Stimulated activated CD8-positive, alpha-beta memory T cell treated with anti-CD3 and anti-CD28 coated beads, Interleukin-15, amount 100 ng/mL, for 1 hour (primary cell): ENCODE measurements around the gene SDCCAG8.
"Not testable (repeated sequence)": the region's sequence is repeated elsewhere in the genome, so short reads cannot be mapped to it uniquely, and the experiment has no call there.

Experiments used
- DNase-seq: peaks from one replicate; pipeline ENCODE4 v3.0.0-alpha.2; 2020; ENCODE audit warnings: low read depth

Gene SDCCAG8

GRCh38 chr1:243335292-243335691, 79.5 kb downstream of the SDCCAG8 start:
- DNase-seq = no peak

GRCh38 chr1:243336163-243336562, 80.3 kb downstream of the SDCCAG8 start:
- no peak for DNase-seq

- not testable (repeated sequence) for DNase-seq
Observed at GRCh38 chr1:243338848-243339247, 83.0 kb downstream of the SDCCAG8 start.

- no peak for DNase-seq
Observed at GRCh38 chr1:243341074-243341473, 85.2 kb downstream of the SDCCAG8 start.

GRCh38 chr1:243343970-243344937, 88.4 kb downstream of the SDCCAG8 start:
- DNase-seq = no peak

- no peak for DNase-seq
Observed at GRCh38 chr1:243345205-243345604, 89.4 kb downstream of the SDCCAG8 start.

- DNase-seq = no peak
Observed at GRCh38 chr1:243346016-243346415, 90.2 kb downstream of the SDCCAG8 start.

- DNase-seq = no peak
Observed at GRCh38 chr1:243346468-243346867, 90.6 kb downstream of the SDCCAG8 start.

- DNase-seq = no peak
Observed at GRCh38 chr1:243348331-243348730, 92.5 kb downstream of the SDCCAG8 start.

GRCh38 chr1:243349128-243349527, 93.3 kb downstream of the SDCCAG8 start:
- DNase-seq = no peak

- DNase-seq = no peak
Observed at GRCh38 chr1:243351337-243351736, 95.5 kb downstream of the SDCCAG8 start.

GRCh38 chr1:243354511-243355153, 98.8 kb downstream of the SDCCAG8 start:
- DNase-seq = no peak

GRCh38 chr1:243363832-243364231, 108.0 kb downstream of the SDCCAG8 start:
- no peak for DNase-seq

- no peak for DNase-seq
Observed at GRCh38 chr1:243364330-243364729, 108.5 kb downstream of the SDCCAG8 start.

- no peak for DNase-seq
Observed at GRCh38 chr1:243364866-243365265, 109.0 kb downstream of the SDCCAG8 start.

GRCh38 chr1:243367314-243367713, 111.5 kb downstream of the SDCCAG8 start:
- no peak for DNase-seq

GRCh38 chr1:243374412-243374811, 118.6 kb downstream of the SDCCAG8 start:
- DNase-seq = no peak

- DNase-seq = no peak
Observed at GRCh38 chr1:243375596-243375995, 119.8 kb downstream of the SDCCAG8 start.

- no peak for DNase-seq
Observed at GRCh38 chr1:243378669-243379068, 122.8 kb downstream of the SDCCAG8 start.

- no peak for DNase-seq
Observed at GRCh38 chr1:243379208-243379607, 123.4 kb downstream of the SDCCAG8 start.

- DNase-seq = no peak
Observed at GRCh38 chr1:243379706-243380105, 123.9 kb downstream of the SDCCAG8 start.

GRCh38 chr1:243388276-243388675, 132.4 kb downstream of the SDCCAG8 start:
- no peak for DNase-seq

- DNase-seq = no peak
Observed at GRCh38 chr1:243390162-243390791, 134.4 kb downstream of the SDCCAG8 start.
